IMR-90 (cell line): Measurements from ENCODE around the gene GARIN3.

Source experiments
- CEBPB ChIP-seq: IDR thresholded peaks from 2 replicates; pipeline ENCODE4 v1.6.1; 2012; ENCODE audit warnings: low read depth, low read length, improper control_type of control experiment
- CHD1 ChIP-seq: IDR thresholded peaks from 2 replicates; pipeline ENCODE4 v1.6.1; 2012; ENCODE audit warnings: low read depth, low read length, improper control_type of control experiment
- CTCF ChIP-seq: conservative IDR thresholded peaks from 2 replicates; pipeline ENCODE4 v1.5.1; 2012; ENCODE audit warnings: mild to moderate bottlenecking, low read depth, low read length, improper control_type of control experiment
- MAZ ChIP-seq: IDR thresholded peaks from 2 replicates; pipeline ENCODE4 v1.6.1; 2012; ENCODE audit warnings: low read depth, mild to moderate bottlenecking, low read length, improper control_type of control experiment, moderate library complexity, borderline replicate concordance
- MXI1 ChIP-seq: IDR thresholded peaks from 2 replicates; pipeline ENCODE4 v1.6.1; 2012; ENCODE audit warnings: low read depth, mild to moderate bottlenecking, low read length, moderate library complexity, borderline replicate concordance
- POLR2A ChIP-seq: IDR thresholded peaks from 2 replicates; pipeline ENCODE4 v1.6.1; 2012; ENCODE audit warnings: mild to moderate bottlenecking, low read depth, low read length
- RAD21 ChIP-seq: IDR thresholded peaks from 2 replicates; pipeline ENCODE4 v1.6.1; 2012; ENCODE audit warnings: low read length, improper control_type of control experiment
- SMC3 ChIP-seq: fragments of 150-350 bp; IDR thresholded peaks from 2 replicates; pipeline ENCODE4 v1.6.1; 2016; ENCODE audit warnings: low read depth, mild to moderate bottlenecking, antibody characterized with exemption, low read length, moderate library complexity

GRCh38 chr5:157150995-157151394 lies 15.1 kb downstream of the GARIN3 start:
- TF ChIP-seq POLR2A (no peak), CHD1 (no peak), CTCF (no peak), RAD21 (no peak), MAZ (no peak), SMC3 (no peak), CEBPB (no peak), MXI1 (no peak)
